B cell (primary cell): ENCODE data around the gene LMO3. TPM values are rescaled to one million over a fixed set of nuclear protein-coding genes. Genes with fewer than 3 reads are reported as not detected.

Experiments used
- ATAC-seq: fragments of 200-7000 bp; cut with Tn5 transposase; one replicate; pipeline ENCODE4 v1.10.0; 2021; ENCODE audit warnings: low read depth, mild to moderate bottlenecking, moderate number of reproducible peaks, moderate library complexity
- CTCF ChIA-PET: fragments of 350-600 bp; sonication (Branson Sonifier 250); formaldehyde crosslinking; loops from one replicate; lab custom pipeline; 2021; ENCODE audit warnings: antibody characterized with exemption, inconsistent platforms; lab: Charles Lee
- POLR2A ChIA-PET: fragments of 350-600 bp; sonication (Branson Sonifier 250); formaldehyde crosslinking; loops from one replicate; lab custom pipeline; 2021; ENCODE audit warnings: antibody characterized with exemption; lab: Charles Lee
- DNase-seq: peaks from one replicate; pipeline ENCODE4 v3.0.0; 2013
- H2AFZ ChIP-seq: 2 replicates; pipeline ENCODE4 v1.6.1; 2012; ENCODE audit warnings: mild to moderate bottlenecking, low read depth, low read length; ENCODE audit not compliant: insufficient read depth, poor library complexity, severe bottlenecking
- H3K27ac ChIP-seq, 2 donors: 1 replicate in 1 of 2; 2 replicates in 1 of 2; pipeline ENCODE4 v1.5.1; 2012 to 2013; ENCODE audit warnings: low read length in 2 of 2, mild to moderate bottlenecking in 2 of 2, moderate library complexity in 1 of 2
- H3K27me3 ChIP-seq, 4 experiments: fragments of 200-600 bp in 1 of 4; sonication (generic) in 1 of 4; replicated peaks in 1 of 4; 1 replicate in 2 of 4; 2 replicates in 2 of 4; pipeline versions ENCODE4 v1.6.1 to v1.7.0; 2013 to 2016; ENCODE audit warnings: low read length in 3 of 4, mild to moderate bottlenecking in 2 of 4, mixed read lengths in 1 of 4, moderate library complexity in 1 of 4; ENCODE audit not compliant: insufficient read depth in 4 of 4, control insufficient read depth in 3 of 4; ENCODE audit errors: control extremely low read depth in 1 of 4
- H3K36me3 ChIP-seq, 2 experiments: replicated peaks in 1 of 2; 1 replicate in 1 of 2; 2 replicates in 1 of 2; pipeline versions ENCODE4 v1.6.1 to v1.7.1; 2013; ENCODE audit warnings: low read length in 1 of 2; ENCODE audit not compliant: insufficient read depth in 2 of 2, control insufficient read depth in 1 of 2; ENCODE audit errors: control extremely low read depth in 1 of 2, extremely low read depth in 1 of 2
- H3K4me1 ChIP-seq, 2 donors: fragments of 200-600 bp in 1 of 2; sonication (generic) in 1 of 2; 1 replicate in 1 of 2; 2 replicates in 1 of 2; pipeline versions ENCODE4 v1.5.1 to v1.6.1; 2013 to 2017; ENCODE audit warnings: low read length in 2 of 2; ENCODE audit not compliant: control insufficient read depth in 2 of 2, insufficient read depth in 2 of 2
- H3K4me2 ChIP-seq: replicated peaks from 2 replicates; pipeline ENCODE3; 2012; ENCODE audit warnings: mild to moderate bottlenecking, low read depth, low read length; ENCODE audit not compliant: poor library complexity, severe bottlenecking
- H3K4me3 ChIP-seq, 5 experiments: fragments of 200-600 bp in 1 of 5; sonication (generic) in 1 of 5; 1 replicate in 3 of 5; 2 replicates in 2 of 5; pipeline versions ENCODE4 v1.5.1 to v1.7.0; 2011 to 2016; ENCODE audit warnings: low read length in 4 of 5, mild to moderate bottlenecking in 4 of 5, low read depth in 2 of 5, control low read depth in 1 of 5, moderate library complexity in 1 of 5; ENCODE audit not compliant: insufficient read depth in 1 of 5; ENCODE audit errors: control extremely low read depth in 1 of 5, extremely low read depth in 1 of 5
- H3K79me2 ChIP-seq: fragments of 200-600 bp; sonication (generic); one replicate; pipeline ENCODE4 v1.6.0; 2016; ENCODE audit warnings: low read length; ENCODE audit not compliant: control insufficient read depth, insufficient read depth
- H3K9ac ChIP-seq: fragments of 200-600 bp; sonication (generic); 2 replicates; pipeline ENCODE4 v1.6.1; 2017; ENCODE audit warnings: mild to moderate bottlenecking, low read length, moderate library complexity
- H3K9me3 ChIP-seq, 3 donors: one replicate each; pipeline versions ENCODE4 v1.6.1 to v1.7.1; 2013; ENCODE audit warnings: low read length in 2 of 3; ENCODE audit not compliant: control insufficient read depth in 2 of 3, insufficient read depth in 1 of 3; ENCODE audit errors: control extremely low read depth in 1 of 3
- H4K20me1 ChIP-seq: 2 replicates; pipeline ENCODE4 v1.6.0; 2012; ENCODE audit warnings: mild to moderate bottlenecking, low read length; ENCODE audit not compliant: insufficient read depth, control insufficient read depth, poor library complexity, severe bottlenecking
- H3K27ac Mint-ChIP-seq: one replicate; pipeline ENCODE4 v1.8.0; 2021; ENCODE audit warnings: mixed read lengths
- H3K27me3 Mint-ChIP-seq: one replicate; pipeline ENCODE4 v1.8.0; 2021; ENCODE audit warnings: mixed read lengths
- H3K4me1 Mint-ChIP-seq: one replicate; pipeline ENCODE4 v1.8.0; 2021; ENCODE audit warnings: mixed read lengths
- H3K4me3 Mint-ChIP-seq: one replicate; pipeline ENCODE4 v1.8.0; 2021; ENCODE audit warnings: mixed read lengths
- H3K9me3 Mint-ChIP-seq: one replicate; pipeline ENCODE4 v1.8.0; 2022; ENCODE audit warnings: mixed read lengths; ENCODE audit not compliant: insufficient read depth
- EZH2 ChIP-seq: IDR thresholded peaks from 2 replicates; pipeline ENCODE4 v1.6.1; 2012; ENCODE audit warnings: borderline replicate concordance, low read depth, mild to moderate bottlenecking, moderate library complexity, low read length; ENCODE audit not compliant: insufficient read depth, poor library complexity, severe bottlenecking
- WGBS: methylation state at CpG from one replicate; pipeline ENCODE4 v1.1.5; 2013; ENCODE audit warnings: missing lambda C conversion rate; ENCODE audit not compliant: insufficient coverage; 5-methylcytosine and 5-hydroxymethylcytosine counted together
- intact Hi-C: fragments of 100-400 bp; cut with micrococcal nuclease; formaldehyde crosslinking; loops from one replicate; pipeline ENCODE4 v1.10.0; 2022
- polyA plus RNA-seq: library from polyadenylated mRNA; depleted of rRNA; stranded (reverse); fragments of >200 nt; gene quantifications from 2 replicates; pipeline ENCODE4 v1.2.3, GENCODE V29; 2012
- total RNA-seq, 2 donors: library from RNA; stranded (reverse); fragments of 120-200 nt in 1 of 2; gene quantifications; 1 replicate in 1 of 2; 2 replicates in 1 of 2; pipeline versions ENCODE4 v1.2.3 to v1.2.4, GENCODE V29; 2013 to 2022
- TF ChIP-seq, protein P1 (sequence below): fragments of 200-600 bp; IDR thresholded peaks from one replicate; pipeline ENCODE4 v1.8.0; 2022; ENCODE audit warnings: antibody characterized with exemption, mild to moderate bottlenecking

The LMO3 gene
- total and polyA plus RNA-seq, 2 donors (not counting 1 experiment from before 2014, with no cell fraction given), result not detected

DNA sequence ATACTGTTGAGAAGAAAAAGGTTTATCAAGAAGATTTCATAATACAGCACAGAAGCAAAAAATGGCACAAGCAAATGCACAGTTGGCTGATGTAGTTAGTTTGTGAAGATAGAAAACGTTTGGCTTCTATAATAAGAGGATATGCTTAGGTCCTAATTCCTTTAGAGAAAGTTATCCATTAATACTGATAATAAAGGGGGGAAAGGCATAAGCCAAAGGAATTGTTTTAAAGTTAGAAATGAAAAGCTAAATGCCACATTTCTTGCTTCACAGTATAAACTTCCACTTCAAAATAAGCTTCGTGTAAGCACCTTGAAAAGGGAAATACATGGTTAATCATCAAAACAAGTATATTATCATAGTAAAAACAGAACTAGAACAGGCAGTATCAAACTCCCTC lies 12.4 kb downstream of the LMO3 start:
- H3K79me2 ChIP-seq, result no peaks in the 10 kb centered on the region
- intact Hi-C loops, result no loop called here
- no peak for ATAC-seq
- Mint-ChIP-seq H3K4me1 (no peaks in the 10 kb centered on the region), H3K4me3 (no peak overlapping the region), H3K27me3 (no peaks in the 10 kb centered on the region), H3K9me3 (no peaks in the 10 kb centered on the region), H3K27ac (no peak overlapping the region)
- no peak overlapping the region for H3K4me3 ChIP-seq
- TF ChIP-seq EZH2, result no peak
- TF ChIP-seq, protein P1, sequence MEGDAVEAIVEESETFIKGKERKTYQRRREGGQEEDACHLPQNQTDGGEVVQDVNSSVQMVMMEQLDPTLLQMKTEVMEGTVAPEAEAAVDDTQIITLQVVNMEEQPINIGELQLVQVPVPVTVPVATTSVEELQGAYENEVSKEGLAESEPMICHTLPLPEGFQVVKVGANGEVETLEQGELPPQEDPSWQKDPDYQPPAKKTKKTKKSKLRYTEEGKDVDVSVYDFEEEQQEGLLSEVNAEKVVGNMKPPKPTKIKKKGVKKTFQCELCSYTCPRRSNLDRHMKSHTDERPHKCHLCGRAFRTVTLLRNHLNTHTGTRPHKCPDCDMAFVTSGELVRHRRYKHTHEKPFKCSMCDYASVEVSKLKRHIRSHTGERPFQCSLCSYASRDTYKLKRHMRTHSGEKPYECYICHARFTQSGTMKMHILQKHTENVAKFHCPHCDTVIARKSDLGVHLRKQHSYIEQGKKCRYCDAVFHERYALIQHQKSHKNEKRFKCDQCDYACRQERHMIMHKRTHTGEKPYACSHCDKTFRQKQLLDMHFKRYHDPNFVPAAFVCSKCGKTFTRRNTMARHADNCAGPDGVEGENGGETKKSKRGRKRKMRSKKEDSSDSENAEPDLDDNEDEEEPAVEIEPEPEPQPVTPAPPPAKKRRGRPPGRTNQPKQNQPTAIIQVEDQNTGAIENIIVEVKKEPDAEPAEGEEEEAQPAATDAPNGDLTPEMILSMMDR, result no peak
- DNase-seq, result no peak
- H3K27me3 ChIP-seq, result no peaks in the 10 kb centered on the region
- no peaks in the 10 kb centered on the region for H3K4me1 ChIP-seq
- H3K36me3 ChIP-seq, result no peaks in the 10 kb centered on the region
- POLR2A ChIA-PET, result no interaction called here
- no peaks in the 10 kb centered on the region for H3K9me3 ChIP-seq
- no peak overlapping the region for H3K27ac ChIP-seq
- CTCF ChIA-PET, result no interaction called here
- no peak overlapping the region for H3K4me2 ChIP-seq
- H2AFZ ChIP-seq, result no peak overlapping the region
- H3K9ac ChIP-seq, result no peak overlapping the region
- WGBS, result no CpG with 5 or more reads among the region's 2 CpGs
- no peaks in the 10 kb centered on the region for H4K20me1 ChIP-seq

DNA sequence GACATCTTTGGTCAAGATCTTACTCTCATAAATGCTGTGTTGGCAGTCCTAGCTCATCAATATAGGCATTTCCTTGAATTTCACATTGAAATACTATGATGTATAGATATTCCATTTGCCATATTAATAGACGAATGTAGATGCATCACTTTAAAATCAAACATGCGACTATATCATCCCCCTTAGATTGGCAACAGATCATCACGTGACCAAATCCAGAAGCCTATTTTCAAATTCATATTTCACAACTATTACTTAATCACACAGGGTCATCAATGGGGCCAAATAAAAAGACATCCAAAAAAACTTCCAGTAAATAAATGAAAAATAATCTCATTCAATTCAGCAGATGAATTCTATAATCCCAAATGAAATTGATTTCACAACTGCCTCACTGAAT lies 15.3 kb downstream of the LMO3 start:
- no peak for ATAC-seq
- no peaks in the 10 kb centered on the region for H3K4me1 ChIP-seq
- DNase-seq, result no peak
- no peak overlapping the region for H3K27ac ChIP-seq
- Mint-ChIP-seq H3K9me3 (no peaks in the 10 kb centered on the region), H3K27me3 (no peaks in the 10 kb centered on the region), H3K4me3 (no peak overlapping the region), H3K4me1 (no peaks in the 10 kb centered on the region), H3K27ac (no peak overlapping the region)
- intact Hi-C loops, result no loop called here
- WGBS, result 86% methylated on average over 3 of the region's 3 CpGs
- no peak overlapping the region for H3K9ac ChIP-seq
- H3K27me3 ChIP-seq, result no peaks in the 10 kb centered on the region
- H4K20me1 ChIP-seq, result no peaks in the 10 kb centered on the region
- H2AFZ ChIP-seq, result no peak overlapping the region
- TF ChIP-seq, protein P1, result no peak
- TF ChIP-seq EZH2, result no peak
- POLR2A ChIA-PET, result no interaction called here
- no peak overlapping the region for H3K4me2 ChIP-seq
- CTCF ChIA-PET, result no interaction called here
- no peaks in the 10 kb centered on the region for H3K79me2 ChIP-seq
- H3K4me3 ChIP-seq, result no peak overlapping the region
- no peaks in the 10 kb centered on the region for H3K9me3 ChIP-seq
- no peaks in the 10 kb centered on the region for H3K36me3 ChIP-seq
